GM12878 (cell line): ENCODE results near the gene METTL21C. TPM values are rescaled to one million over a fixed set of nuclear protein-coding genes. Genes with fewer than 3 reads are reported as not detected.

Experiments
- BCL11A ChIP-seq: IDR thresholded peaks from 2 replicates; pipeline ENCODE4 v1.6.1; 2011; ENCODE audit warnings: low read depth, low read length
- BCL3 ChIP-seq: IDR thresholded peaks from 2 replicates; pipeline ENCODE4 v1.6.1; 2011; ENCODE audit warnings: borderline replicate concordance, low read depth, mild to moderate bottlenecking, moderate library complexity, low read length; ENCODE audit not compliant: insufficient read depth, poor library complexity, severe bottlenecking
- BHLHE40 ChIP-seq, 2 experiments: fragments of 450-650 bp in 1 of 2; IDR thresholded peaks; 2 replicates each; pipeline ENCODE4 v1.6.1; 2011 to 2017; ENCODE audit warnings: low read depth in 2 of 2, borderline replicate concordance in 1 of 2, improper control_type of control experiment in 1 of 2, low read length in 1 of 2, mild to moderate bottlenecking in 1 of 2
- CBFB ChIP-seq: IDR thresholded peaks from 2 replicates; pipeline ENCODE4 v1.6.1; 2016; ENCODE audit warnings: antibody characterized with exemption, low read depth
- CREM ChIP-seq: IDR thresholded peaks from 2 replicates; pipeline ENCODE4 v1.6.1; 2014; ENCODE audit warnings: antibody characterized with exemption, low read depth
- E2F4 ChIP-seq: IDR thresholded peaks from 2 replicates; pipeline ENCODE4 v1.6.1; 2012; ENCODE audit warnings: low read depth, low read length, improper control_type of control experiment
- FOXM1 ChIP-seq: IDR thresholded peaks from 2 replicates; pipeline ENCODE4 v1.6.1; 2012; ENCODE audit warnings: low read depth, mild to moderate bottlenecking, inconsistent platforms, low read length, moderate library complexity
- GABPA ChIP-seq: IDR thresholded peaks from 2 replicates; pipeline ENCODE4 v1.6.1; 2014; ENCODE audit warnings: antibody characterized with exemption, low read depth, mild to moderate bottlenecking, inconsistent platforms
- HSF1 ChIP-seq: fragments of 150-350 bp; IDR thresholded peaks from 2 replicates; pipeline ENCODE4 v1.6.1; 2014; ENCODE audit warnings: mild to moderate bottlenecking, low read depth, low read length
- IKZF1 ChIP-seq: fragments of 450-650 bp; conservative IDR thresholded peaks from 2 replicates; pipeline ENCODE4 v1.6.1; 2017; ENCODE audit warnings: antibody characterized with exemption, mild to moderate bottlenecking
- MTA2 ChIP-seq: fragments of 450-650 bp; IDR thresholded peaks from 2 replicates; pipeline ENCODE4 v1.6.1; 2016; ENCODE audit warnings: low read depth, mild to moderate bottlenecking, moderate library complexity
- MTA3 ChIP-seq: IDR thresholded peaks from 2 replicates; pipeline ENCODE4 v1.6.1; 2012; ENCODE audit warnings: low read length, inconsistent platforms, borderline replicate concordance
- PAX8 ChIP-seq: fragments of 450-650 bp; IDR thresholded peaks from 2 replicates; pipeline ENCODE4 v1.6.1; 2017; ENCODE audit warnings: mild to moderate bottlenecking, moderate library complexity
- PML ChIP-seq: IDR thresholded peaks from 2 replicates; pipeline ENCODE4 v1.6.1; 2012; ENCODE audit warnings: low read length, inconsistent platforms
- polyA plus RNA-seq, 11 experiments: library from polyadenylated mRNA; depleted of rRNA in 4 of 11; unstranded in 6 of 11; stranded (reverse) in 5 of 11; fragments of >200 nt; fragmentation: Nextera tagmentation in 4 of 11; fragmentation: Illumina TruSeq in 1 of 11; extraction: Ambion mirVana in 4 of 11; extraction: Trizol in 1 of 11; gene quantifications; 1 replicate in 1 of 11; 2 replicates in 10 of 11; pipeline versions ENCODE4 v1.2.1 to v1.2.3, GENCODE V29; 2011 to 2016; ENCODE audit warnings: inconsistent platforms in 2 of 11, missing spikeins in 2 of 11, low read depth in 1 of 11
- total RNA-seq, 4 experiments: library from RNA; depleted of rRNA in 3 of 4; stranded (reverse); fragments of >200 nt in 3 of 4; fragmentation: Illumina TruSeq in 1 of 4; extraction: Trizol in 1 of 4; gene quantifications; 2 replicates each; pipeline versions ENCODE4 v1.2.1 to v1.2.3, GENCODE V29; 2013 to 2021

METTL21C gene
- total and polyA plus RNA-seq, 10 of the 15 experiments (the other 5 are each of a cell fraction or from before 2014, with no cell fraction given) = 0.13 TPM; not detected in 9

GRCh38 chr13:102718746-102719145, 23.9 kb upstream of the METTL21C start (continued):
- TF ChIP-seq PAX8 (no peak), MTA3 (no peak), BHLHE40 (IDR thresholded peaks at IDR 0.05; ENCODE audit: borderline replicate concordance in 1 of 2, low read depth in 2 of 2, low read length in 1 of 2) (no peak), E2F4 (no peak), FOXM1 (no peak), BCL3 (no peak), MTA2 (no peak), PML (no peak), CBFB (no peak), BCL11A (no peak), CREM (no peak), GABPA (no peak), HSF1 (no peak), IKZF1 (no peak)
